Activated T-cell treated with anti-CD3 and anti-CD28 coated beads for 48 hours (primary cell): ENCODE data around the gene GSS.
"Not testable (repeated sequence)": the region's sequence is repeated elsewhere in the genome, so short reads cannot be mapped to it uniquely, and the experiment has no call there.

Experiments used
- DNase-seq: peaks from one replicate; pipeline ENCODE4 v3.0.0-alpha.2; 2020; ENCODE audit warnings: low read depth

GSS gene

DNA sequence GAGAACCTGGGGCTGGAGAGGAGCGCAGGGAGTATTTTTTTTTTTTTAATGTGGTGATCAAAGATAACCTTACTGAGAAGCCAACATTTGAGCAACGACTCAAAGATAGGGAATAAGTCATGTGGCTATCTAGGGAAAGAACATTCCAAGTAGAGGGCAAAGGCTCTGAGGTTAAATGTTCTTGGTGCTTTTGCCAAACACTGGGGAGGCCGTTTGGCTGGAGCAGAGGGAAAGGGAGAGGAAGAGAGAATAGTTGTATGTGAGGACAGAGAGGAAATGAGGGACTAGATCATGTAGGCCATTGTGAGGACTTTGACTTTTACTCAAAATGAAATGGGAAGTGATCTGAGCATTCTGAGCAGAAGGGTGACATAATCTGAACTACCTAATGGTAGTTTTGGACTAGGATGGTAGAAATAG is 51.4 kb downstream of the GSS start:
- DNase-seq = no peak

DNA sequence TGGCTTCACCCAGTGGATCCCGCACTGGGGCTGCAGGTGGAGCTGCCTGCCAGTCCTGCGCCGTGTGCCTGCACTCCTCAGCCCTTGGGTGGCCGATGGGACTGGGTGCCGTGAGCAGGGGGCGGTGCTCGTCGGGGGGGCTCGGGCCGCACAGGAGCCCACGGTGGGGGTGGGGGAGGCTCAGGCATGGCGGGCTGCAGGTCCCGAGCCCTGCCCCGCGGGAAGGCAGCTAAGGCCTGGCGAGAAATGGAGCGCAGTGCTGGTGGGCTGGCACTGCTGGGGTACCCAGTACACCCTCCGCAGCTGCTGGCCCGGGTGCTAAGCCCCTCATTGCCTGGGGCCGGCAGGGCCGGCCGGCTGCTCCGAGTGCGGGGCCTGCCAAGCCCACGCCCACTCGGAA is 56.9 kb downstream of the GSS start:
- not testable (repeated sequence) for DNase-seq

DNA sequence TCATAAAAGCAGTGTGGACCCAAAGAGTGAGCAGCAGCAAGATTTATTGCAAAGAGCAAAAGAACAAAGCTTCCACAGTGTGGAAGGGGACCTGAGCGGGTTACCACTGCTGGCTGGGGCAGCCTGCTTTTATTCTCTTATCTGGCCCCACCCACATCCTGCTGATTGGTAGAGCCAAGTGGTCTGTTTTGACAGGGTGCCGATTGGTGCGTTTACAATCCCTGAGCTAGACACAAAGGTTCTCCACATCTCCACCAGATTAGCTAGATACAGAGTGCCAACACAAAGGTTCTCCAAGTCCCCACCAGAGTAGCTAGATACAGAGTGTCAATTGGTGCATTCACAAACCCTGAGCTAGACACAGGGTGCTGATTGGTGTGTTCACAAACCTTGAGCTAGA is 57.5 kb downstream of the GSS start:
- DNase-seq = not testable (repeated sequence)

DNA sequence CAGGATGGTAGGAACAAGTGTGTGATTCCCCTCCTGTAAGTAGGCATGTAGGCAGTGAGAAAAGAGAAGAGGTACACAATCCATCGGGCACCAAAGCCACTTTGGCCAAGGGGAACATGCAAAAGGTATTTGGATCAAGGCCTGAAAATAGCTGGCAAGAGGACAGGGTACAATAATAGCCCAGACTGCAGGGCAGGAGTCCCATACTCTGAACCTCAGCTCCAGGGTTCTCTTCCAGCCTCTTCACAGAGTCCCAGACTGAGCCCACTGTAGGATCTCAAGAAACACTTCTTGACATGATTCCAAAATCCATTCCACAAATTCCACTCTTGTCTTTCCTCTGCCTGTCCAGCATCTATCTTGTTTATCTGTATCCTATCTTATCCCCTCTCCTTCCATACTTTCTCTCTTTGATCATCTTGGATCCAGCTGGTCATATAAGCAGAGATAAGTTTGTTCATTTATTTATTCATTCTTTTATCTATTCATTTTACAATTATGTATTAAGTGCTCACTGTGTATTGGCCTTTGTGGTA is 59.5 kb downstream of the GSS start:
- no peak for DNase-seq

DNA sequence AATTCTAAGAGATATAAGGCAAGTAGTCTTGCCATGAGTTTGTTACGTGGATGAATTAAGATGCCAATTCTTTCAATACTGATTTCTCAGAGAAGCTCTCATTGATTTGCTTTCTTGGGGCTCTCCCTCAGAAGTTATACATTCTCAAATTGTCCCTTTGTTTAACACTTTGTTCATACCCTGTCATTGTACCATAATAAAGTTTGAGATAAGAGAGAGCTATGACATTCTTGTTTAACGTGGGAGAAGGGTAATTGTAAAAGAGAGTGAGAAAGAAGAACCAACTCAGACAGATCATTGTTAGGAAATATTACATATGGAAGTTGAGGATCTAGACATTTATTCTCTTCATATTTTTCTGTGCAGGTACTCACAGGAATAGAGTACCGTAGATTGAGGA is 60.1 kb downstream of the GSS start:
- no peak for DNase-seq

DNA sequence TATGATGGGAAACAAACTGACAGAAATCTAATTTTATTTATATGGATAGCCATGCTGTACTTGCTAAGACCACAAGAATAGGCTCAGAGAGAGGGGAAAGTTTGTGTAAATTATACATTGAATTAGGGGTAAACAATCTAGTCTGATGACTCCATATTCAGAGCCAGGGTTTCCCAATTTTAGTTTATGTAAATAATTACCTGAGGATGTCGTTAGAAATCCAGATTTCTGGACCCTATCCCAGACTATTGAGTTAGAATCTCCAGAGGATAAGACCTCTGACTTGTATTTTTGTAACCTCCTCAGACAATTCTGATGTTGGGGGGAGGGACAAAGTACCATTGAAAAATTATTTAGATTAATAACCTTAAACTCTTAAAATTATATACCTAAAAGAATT is 60.9 kb downstream of the GSS start:
- DNase-seq = no peak

DNA sequence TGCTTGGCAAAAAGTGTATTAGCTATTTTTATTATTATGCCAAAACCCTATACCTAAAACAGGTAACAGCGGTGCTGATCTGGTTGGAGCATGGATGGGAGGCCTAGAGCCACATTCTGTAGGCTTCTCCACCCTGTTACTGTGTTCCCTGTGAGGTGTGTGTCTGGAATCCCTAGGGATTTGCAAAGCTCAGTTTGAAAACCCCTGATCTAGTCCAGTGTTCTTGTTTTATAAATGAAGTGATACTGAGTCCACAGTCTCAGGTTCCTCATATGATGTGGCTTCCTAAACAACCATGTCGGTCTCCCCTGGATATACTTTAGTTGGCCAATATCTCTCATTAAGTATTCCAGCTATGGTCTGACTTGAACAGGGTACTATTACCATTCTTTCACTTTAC is 62.9 kb downstream of the GSS start:
- no peak for DNase-seq

DNA sequence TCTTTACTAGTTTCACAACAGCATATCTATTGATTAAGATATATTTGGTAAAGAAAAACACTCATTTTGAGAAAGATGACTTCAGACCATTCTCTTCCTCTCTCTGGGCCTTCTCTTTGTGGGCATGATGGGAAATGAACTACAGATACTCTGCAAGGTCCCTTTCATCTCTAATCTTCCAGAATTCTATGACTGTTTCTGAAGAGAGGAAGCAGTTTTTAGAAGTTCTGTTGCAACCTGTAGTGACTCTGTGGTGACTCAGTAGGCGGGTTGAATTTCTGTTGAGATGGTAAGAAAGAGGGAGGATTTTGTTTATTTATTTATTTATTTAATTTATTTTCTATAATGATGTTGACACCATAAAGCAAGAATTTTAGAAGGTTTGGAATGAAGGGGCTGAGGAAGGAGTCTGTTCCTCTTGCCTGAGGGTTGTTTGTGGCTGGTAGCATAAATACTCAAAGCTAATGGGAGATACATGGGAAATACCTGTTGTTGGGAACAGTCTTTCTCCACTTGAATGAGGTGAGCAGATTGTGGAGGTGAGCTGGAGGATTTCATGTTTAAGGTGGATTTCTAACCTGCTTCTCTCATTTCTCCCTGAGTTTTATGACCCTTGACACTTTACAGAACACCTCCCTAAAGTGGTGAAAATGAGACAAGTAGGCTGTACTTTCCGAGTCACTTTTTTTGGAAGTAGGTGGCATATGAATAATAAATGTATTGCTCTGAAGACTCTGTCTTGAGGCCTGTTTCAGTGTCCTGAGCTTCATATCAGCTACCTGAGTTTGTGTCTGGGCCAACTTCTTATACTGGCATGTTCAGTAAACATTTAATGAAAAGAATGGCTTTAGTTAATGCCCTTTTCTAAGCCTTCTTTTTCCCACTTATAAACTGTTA is 64.2 kb downstream of the GSS start:
- peak; percentile 7 for DNase-seq

DNA sequence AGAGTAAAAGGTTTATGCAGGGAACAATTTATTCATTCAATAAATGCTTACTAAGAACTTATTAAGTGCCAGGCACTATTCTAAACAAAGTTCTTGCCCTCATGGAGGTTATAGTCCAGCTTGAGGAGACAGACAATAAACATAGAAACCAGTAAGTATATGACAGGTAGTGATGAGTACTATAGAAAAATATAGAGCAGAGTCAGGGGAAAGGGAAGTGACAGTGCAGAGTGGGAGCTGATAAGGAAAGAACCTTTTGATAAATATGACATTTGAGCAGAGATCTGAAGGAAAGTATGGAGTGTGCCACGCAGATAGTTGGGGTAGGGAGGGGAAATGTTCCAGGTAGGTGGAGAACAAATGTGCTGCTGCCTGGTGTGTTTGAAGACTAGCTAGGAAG is 67.1 kb downstream of the GSS start:
- DNase-seq = no peak

DNA sequence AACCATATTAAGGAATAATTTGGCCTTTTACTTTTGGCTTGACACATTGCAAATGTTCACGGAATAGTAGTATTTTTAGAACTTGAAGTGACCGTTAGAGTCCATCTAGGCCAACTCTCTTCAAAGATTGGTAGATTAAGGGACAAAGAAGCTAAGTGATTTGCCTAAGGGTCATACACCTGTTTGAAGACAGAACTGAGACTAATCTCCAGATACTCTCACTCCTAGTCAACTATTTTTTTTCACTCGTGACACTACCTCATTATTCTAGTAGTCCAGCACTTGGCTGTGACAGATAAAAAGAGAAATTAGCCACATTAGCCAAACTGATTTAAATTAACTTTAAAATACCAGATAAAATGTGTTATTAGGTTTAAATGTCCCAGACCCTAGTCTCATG is 68.6 kb downstream of the GSS start:
- DNase-seq = no peak

DNA sequence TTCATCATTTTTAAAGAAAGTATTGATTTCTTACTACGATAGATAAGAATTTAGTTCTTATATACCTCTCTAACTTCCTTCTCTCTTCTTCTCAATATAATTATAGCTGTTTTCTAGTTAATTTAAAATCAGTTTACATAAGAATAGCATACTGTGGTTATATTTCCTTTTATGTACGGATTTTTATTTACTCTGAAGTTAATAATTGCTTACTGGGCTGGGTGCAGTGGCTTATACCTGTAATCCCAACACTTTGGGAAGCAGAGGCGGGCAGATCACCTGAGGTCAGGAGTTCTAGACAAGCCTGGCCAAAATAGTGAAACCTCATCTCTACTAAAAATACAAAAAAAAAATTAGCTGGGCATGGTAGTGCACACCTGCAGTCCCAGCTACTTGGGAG is 69.5 kb downstream of the GSS start:
- no peak for DNase-seq

DNA sequence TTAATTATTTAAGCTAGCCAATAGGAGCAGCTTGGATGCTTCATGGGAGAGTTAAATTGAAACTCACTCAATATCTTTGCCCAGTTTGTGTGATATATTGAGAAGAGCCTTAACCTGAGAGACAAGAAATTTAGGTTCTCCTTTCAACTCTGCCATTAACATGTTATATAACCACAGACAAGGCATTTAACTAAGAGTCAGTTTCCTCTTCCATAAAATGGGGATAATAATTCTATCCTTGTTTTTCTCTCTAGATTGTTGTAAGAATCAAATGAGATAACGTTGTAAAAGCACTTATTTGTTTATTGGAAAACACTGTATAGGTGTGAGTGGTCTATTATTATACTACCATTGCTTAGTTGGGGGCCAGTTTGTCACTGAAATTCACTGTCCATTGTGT is 71.3 kb downstream of the GSS start:
- DNase-seq = no peak

DNA sequence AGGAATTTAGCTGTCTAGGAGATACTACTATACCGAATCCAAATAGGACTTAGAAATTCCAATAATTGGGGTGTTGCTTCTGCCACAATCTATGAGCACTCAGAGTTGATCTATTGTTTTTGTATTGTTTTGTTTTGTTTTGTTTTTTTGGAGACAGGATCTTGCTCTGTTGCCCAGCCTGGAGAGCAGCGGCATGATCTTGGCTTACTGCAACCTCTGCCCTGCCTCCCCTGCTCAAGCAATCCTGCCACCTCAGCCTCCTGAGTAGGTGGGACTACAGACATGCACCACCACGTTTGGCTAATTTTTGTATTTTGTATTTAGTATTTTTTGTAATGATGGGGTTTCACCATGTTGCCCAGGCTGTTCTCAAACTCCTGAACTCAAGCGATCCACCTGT is 71.8 kb downstream of the GSS start:
- DNase-seq = no peak

DNA sequence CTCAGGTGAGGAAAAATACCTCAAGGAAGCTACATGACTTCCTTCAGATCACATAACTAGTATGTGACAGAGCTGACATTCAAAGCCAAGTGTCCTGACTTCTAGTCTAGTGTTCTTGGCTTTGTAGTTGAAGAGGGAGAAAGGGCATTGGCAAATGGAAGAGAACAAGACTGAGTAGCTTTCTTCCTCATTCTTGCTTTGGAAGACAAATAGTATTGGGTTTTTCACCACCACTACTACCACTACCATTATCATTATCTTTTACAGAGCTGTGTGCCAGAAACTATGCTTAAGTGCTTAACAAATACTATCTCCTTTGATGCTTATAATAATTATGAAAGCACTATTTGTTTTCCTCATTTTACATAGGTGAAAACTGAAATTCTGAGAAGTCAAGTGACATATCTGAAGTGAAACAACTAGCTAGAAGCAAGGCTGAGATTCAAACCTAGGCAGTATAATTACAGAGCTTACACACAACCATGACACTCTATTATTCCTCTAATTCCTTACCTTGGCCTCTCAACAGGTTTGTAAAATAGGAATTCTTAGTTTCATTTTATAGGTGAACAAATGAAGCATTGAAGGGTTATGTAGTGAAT is 72.4 kb downstream of the GSS start:
- no peak for DNase-seq

DNA sequence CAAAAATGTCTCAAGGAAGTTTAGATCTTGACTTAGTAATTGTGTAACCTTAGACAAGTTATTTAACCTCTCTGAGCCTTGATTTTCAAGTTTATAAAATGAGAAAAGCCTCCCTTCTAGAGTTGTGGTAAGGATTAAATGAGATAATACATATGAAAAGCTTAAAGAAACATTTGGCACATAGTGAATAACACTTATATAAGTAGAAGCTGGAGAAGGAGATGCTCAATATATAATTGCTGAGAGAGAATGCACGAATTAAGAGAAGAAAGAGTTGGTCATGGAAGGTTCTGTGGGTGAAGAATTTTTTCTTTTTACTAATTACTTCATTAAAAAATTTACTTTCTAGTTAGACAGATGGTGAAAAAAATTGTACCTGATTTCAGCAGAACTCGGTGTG is 73.9 kb downstream of the GSS start:
- DNase-seq = no peak

DNA sequence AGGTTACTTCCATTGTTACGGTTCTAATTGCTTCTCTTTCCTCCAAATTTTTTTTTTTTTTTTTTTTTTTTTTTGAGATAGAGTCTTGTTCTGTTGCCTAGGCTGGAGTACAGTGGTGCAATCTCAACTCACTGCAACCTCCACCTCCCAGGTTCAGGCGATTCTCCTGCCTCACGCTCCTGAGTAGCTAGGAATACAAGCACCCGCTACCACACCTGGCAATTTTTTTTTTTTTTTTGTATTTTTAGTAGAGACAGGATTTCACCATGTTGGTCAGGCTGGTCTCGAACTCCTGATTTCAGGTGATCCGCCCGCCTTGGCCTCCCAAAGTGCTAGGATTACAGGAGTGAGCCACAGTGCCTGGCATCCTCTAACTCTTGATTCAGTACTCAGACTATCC is 74.6 kb downstream of the GSS start:
- DNase-seq = not testable (repeated sequence)

DNA sequence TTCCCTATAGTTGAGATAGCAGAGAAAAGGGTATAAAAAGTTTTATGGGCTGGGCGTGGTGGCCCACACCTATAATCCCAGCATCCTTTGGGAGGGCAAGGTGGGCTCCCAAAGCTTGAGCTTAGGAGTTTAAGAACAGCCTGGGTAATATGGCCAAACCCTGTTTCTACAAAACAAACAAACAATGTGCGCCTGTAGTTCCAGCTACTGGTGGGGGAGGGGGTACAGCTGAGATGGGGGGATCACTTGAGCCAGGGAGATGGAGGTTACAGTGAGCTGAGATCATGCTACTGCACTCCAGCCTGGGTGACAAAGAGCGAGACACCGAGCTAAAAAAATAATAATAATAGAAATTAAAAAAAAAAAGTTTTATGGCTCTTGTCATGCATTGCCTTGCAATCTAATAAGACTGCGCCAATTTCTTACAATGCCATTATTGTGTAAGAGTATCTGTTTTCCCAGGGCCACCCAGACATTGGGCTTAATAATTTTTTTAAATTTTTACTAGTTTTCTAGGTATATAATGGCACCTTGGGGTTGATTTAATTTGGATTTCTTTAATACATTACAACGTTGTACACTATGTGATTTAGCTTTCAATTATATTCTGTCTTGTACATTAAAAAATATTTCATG is 75.3 kb downstream of the GSS start:
- DNase-seq = no peak
